Activated naive CD4-positive, alpha-beta T cell treated with anti-CD3 and anti-CD28 coated beads, Interleukin-2, amount 50 U/mL, for 16 hours (primary cell): Measurements from ENCODE around the gene ASB2.

ENCODE experiments used
- DNase-seq: peaks from one replicate; pipeline ENCODE4 v3.0.0-alpha.2; 2020

Gene ASB2

DNA sequence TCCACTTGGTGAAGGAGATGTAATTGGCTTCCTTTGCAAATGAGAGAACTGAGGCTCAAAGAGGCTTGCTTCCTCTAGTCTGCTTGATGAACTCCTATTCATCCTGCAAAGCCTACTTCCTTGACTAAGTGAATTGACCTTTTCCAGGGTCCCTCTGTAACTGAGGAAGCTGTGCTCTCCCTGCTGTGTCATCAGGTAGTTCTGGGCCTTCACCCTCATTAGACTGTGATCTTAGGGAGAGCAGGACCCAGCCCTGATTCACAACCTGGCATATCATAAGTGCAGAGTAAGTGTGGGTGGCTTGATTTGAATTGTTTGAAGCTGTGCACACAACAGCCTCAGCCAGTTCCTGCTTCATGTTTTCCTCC lies 16.3 kb downstream of the ASB2 start:
- DNase-seq = peak; percentile 47

GRCh38 chr14:93959239-93960107 lies 16.9 kb downstream of the ASB2 start:
- peak; percentile 92 for DNase-seq

DNA sequence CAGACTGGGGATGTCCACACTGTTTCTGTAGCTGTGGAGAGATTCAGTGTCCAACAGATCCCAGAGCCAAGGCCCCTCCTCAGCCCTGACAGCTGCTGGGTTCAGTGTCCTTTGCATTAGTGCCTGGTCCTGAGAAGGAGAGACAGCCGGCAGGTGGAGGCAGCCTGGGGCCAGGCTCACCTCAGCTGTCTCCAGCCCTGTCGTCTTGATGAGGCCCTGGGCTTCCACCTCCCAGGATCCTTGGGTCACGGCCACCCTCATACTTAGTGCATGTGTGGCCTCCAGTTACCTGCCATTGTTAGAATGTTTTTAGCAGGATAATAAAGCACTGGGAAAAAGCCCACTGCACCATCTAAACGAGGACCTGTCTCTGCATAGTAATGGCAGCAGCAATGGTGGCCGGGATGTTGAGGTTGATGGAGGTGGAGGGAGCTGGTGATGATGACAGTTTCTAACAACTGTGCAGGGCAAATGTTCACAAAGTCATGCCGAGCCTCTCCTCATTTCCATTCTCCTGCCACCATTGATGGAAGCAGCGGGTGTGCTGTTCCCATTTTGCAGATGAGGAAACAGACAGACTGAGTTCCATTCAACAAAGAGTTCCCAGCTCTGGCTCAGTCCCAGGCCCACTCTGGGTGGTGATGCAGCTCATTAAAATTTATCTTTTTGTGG lies 17.7 kb downstream of the ASB2 start:
- no peak for DNase-seq

- DNase-seq = no peak
Measured at GRCh38 chr14:93957751-93958566, 18.4 kb downstream of the ASB2 start.

DNA sequence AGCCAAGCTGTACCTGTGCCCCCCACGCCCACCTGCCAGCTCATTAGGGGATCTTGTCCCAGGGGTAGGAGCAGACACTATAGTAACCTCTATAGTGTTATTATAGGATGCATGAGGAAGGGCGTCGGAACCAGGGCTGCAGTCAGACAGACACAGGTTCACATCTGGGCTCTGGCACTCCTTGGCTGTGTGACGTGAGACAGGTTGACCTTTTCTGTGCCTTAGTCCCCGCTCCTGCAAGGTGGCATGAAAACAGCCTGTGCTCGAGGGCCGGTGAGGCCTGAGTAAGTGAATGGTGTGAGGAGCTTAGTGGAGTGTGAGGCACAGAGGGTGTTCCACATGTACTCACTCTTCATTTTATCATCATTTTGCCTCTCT lies 19.0 kb downstream of the ASB2 start:
- no peak for DNase-seq

DNA sequence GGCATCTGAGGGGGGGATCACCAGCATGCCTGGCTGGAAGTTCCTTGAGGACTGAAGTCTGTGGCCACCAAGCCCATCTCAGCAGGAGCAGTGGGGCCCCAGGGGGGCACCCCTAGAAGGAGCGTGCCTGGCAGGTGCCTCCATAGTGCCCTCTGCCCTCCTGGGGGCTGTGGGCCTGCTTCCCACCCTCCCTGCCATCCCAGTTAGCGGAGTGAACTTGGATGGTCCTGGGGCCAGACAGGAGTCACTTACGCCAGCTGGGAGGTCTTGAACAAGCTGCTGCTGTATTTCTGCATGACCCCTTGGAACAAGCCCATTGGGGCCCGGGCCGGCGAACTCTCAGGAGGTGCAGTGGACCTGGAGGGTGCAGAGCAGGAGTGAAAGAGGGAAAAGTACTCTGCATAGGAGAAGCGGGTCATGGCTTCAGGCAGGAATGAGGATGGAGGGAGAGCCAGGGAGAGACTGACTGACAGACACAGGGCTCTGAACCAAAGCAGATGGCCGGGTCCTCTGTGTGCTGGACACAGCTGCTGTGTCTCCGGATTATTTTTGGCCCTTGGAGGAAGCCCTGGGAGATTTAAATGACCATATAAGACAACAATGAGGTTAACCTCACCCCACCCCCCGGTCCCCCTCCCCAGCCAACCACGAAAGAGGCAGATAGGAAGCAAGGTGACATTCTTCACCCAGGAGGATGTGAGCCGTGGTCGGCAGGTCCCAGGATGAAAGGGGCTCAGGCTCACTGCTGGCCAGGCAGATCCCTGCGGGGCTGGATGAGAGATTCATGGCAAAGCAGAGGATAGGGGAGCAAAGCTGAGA lies 19.6 kb downstream of the ASB2 start:
- no peak for DNase-seq

GRCh38 chr14:93955850-93956481 lies 20.4 kb downstream of the ASB2 start:
- DNase-seq = no peak

- DNase-seq = no peak
Measured at GRCh38 chr14:93954900-93955849, 21.2 kb downstream of the ASB2 start.

- DNase-seq = no peak
Measured at GRCh38 chr14:93954516-93954830, 21.9 kb downstream of the ASB2 start.

DNA sequence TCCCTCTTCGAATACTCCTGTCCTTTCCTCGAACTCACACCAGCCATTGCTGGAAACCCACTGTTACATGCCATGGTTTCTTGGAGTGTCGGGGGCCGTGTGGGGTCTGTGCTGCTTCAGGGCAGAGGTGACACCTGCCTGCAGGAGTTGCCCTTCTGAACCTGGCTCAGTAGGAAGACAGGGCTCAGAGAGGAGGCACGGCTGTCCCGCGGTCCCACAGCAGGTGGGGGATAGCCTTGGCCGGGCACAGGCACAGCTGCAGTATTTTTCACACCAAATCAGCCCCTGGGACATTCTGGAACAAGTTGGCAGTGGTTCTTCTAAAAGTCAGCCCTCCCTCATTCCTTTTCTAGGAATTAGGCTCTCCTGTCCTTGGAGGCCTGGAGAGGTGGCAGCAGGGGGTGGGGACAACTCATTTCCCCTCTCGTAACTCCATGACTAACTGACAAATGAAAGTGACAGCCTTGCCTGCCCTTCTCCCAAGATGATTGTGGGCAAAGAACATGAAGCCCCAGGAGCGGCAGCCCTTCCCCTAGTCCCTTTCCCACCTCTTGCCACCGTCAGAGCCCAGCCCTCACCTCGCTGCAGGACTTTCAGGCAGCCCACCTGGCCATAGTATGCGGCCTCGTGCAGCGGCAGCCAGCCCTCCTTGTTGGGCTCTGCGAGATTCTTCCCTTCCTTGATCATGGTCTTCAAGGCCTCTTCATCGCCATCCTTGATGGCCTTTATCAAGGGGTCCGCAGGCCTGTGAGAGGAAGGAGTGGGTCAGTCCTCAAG lies 22.4 kb downstream of the ASB2 start:
- no peak for DNase-seq

DNA sequence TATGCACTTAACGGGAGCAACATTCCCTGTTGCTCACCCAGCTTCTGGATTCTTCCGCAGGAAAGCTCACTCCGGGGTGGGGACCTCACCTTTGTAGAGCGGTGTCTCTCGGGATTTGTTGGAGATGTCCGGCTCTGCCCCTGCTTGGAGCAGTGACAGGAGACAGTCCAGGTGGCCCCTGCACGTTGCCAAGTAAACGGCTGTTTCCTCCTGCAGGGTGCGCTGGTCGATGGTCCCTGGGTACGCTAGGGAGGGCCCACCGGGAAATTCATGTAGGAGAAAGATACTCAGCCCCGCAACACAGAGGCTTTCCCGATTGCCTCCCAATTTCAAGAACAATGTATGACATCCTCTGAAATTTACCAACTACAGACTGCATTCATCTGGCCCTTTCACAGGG lies 23.1 kb downstream of the ASB2 start:
- DNase-seq = no peak

DNA sequence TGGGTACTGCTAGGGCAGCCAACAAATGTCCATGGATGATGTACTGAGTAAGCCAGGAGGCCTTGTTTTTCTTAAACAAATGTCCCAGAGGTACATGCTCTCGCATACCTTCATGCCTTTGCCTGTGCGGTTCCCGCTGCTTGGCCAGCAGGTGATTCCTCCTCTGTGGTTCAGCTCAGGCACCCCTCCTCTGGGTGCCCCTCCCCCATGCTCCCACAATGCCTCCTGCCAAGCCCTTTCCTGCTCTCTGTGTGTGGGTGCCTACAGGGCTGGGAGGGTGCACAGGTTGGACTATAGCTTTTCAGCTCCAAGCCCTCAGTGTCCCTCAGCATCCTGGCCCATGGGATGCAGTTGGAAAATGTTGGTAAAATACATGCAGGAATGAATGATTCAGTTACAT lies 23.5 kb downstream of the ASB2 start:
- no peak for DNase-seq

GRCh38 chr14:93951635-93952540 lies 24.5 kb downstream of the ASB2 start:
- no peak for DNase-seq

GRCh38 chr14:93950948-93951634 lies 25.3 kb downstream of the ASB2 start:
- no peak for DNase-seq

GRCh38 chr14:93949511-93950075 lies 26.8 kb downstream of the ASB2 start:
- DNase-seq = no peak

DNA sequence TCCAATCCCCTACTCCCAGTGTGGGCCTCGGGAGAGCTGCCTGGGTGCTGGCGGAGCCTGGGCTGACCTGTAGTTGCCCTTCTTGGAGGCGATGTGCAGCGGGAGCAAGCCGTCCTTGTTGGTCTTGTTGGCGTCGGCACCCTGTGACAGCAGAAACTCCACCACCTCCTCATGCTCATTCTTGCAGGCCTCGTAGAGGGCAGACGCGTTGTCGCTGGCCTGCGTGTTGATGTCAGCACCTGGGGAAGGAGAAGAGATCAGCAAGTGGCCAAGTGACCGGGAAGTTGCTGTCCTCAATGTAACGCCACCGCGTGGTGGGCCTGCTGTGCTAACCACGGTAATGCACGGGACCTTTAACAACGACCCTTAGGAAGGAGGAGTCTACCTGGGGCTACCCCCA lies 29.1 kb downstream of the ASB2 start:
- no peak for DNase-seq

DNA sequence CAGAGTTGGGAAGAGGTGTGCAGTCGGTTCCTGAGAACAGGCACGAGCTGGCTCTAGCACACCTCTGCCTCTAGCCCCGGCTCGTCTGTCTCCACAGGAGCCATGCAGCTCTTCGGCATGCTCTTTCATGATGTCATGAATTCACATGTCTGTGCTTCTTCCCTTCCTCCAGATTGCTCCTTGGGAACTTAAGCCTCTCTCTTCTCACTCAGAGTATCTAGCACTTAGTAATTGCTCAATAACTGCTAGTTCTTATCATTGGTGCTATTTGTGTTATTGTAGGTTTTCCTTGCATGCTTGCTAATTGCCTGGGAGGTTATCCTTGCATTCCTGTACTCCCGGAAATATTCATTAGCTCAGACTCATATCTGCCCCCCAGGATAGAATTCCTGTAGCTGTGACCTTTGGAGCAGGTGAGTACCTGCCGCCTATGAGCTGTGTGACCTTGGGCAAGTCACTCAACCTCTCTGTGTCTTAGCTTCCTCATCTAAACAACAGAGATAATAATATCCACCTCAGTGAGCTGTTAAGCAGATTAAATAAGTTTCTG lies 29.8 kb downstream of the ASB2 start:
- no peak for DNase-seq

- no peak for DNase-seq
Measured at GRCh38 chr14:93946104-93946503, 30.3 kb downstream of the ASB2 start.
